BLaER1 treated with 17β-estradiol and CSF1 and Interleukin-3, amounts not matched to agents 10 nM and 100 nM (cell line): ENCODE data around the gene PRICKLE1.

Experiments
- H3K27ac ChIP-seq, 11 experiments: shearing (Covaris generic); formaldehyde crosslinking; 2 replicates each; pipeline ENCODE4 v1.8.1; 2022
- H3K27me3 ChIP-seq, 11 experiments: shearing (Covaris generic); formaldehyde crosslinking; 2 replicates each; pipeline ENCODE4 v1.8.1; 2022
- H3K36me3 ChIP-seq, 11 experiments: shearing (Covaris generic); formaldehyde crosslinking; 2 replicates each; pipeline ENCODE4 v1.8.1; 2022
- H3K4me1 ChIP-seq, 10 experiments: shearing (Covaris generic); formaldehyde crosslinking; 2 replicates each; pipeline ENCODE4 v1.8.1; 2022
- H3K4me2 ChIP-seq, 11 experiments: shearing (Covaris generic); formaldehyde crosslinking; 2 replicates each; pipeline ENCODE4 v1.8.1; 2022
- H3K4me3 ChIP-seq, 10 experiments: shearing (Covaris generic); formaldehyde crosslinking; 2 replicates each; pipeline ENCODE4 v1.8.1; 2022
- H3K9ac ChIP-seq, 11 experiments: shearing (Covaris generic); formaldehyde crosslinking; 2 replicates each; pipeline ENCODE4 v1.8.1; 2022
- H3K9me3 ChIP-seq, 11 experiments: shearing (Covaris generic); formaldehyde crosslinking; replicated peaks in 1 of 11; 2 replicates each; pipeline ENCODE4 v1.8.1; 2022
- H4K20me1 ChIP-seq, 11 experiments: shearing (Covaris generic); formaldehyde crosslinking; 2 replicates each; pipeline ENCODE4 v1.8.1; 2022
- Cebpa-rat ChIP-seq, 11 experiments: shearing (Covaris generic); IDR thresholded peaks; 2 replicates each; pipeline ENCODE4 v1.8.1; 2022

The PRICKLE1 gene

DNA sequence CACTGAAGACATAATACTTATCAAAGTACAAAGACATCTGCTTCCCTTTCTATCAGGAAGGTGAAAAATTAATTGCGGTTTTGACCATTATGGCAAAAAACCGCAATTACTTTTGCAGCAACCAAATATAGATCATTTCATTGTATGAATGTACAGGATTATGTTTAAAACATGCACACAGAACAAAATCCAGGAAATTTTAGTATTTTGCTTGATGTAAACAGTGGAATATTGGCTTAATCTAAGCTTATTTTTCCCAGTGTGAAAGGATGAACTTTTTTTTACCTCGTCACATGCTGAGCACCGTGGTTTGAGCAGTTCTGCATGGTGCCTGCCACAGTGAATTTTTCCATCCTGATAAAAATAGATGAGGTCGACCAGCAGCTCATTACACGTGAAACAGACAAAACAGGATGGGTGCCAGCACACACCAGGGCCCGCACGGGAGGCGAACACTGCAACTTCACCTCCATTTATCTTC is 121.2 kb downstream of the PRICKLE1 start:
- peak overlapping the region in 4 of 11 experiments; percentile 7 to 44 (median 24); a peak in 2 of 22 replicates for H3K27ac ChIP-seq
- H3K4me3 ChIP-seq, result peak overlapping the region in 5 of 10 experiments; percentile 47 to 58 (median 51); a peak in 4 of 20 replicates
- peak overlapping the region; percentile 77 to 98 (median 95) for H3K4me2 ChIP-seq
- no peaks in the 10 kb centered on the region for H3K27me3 ChIP-seq
- H3K9me3 ChIP-seq, result peaks cover 0 to 16% (median 4%) of the 10 kb centered on the region in 11 experiments; a peak in 8 of 22 replicates
- H3K4me1 ChIP-seq, result peaks cover 24 to 60% (median 41%) of the 10 kb centered on the region in 10 experiments
- H3K9ac ChIP-seq, result peak overlapping the region in 4 of 11 experiments; percentile 10 to 40 (median 22); a peak in 2 of 22 replicates
- no peaks in the 10 kb centered on the region for H4K20me1 ChIP-seq
- H3K36me3 ChIP-seq, result peaks cover 2 to 29% (median 21%) of the 10 kb centered on the region in 11 experiments; a peak in 14 of 22 replicates
- no peak for TF ChIP-seq Cebpa-rat (IDR thresholded peaks at IDR 0.05)

DNA sequence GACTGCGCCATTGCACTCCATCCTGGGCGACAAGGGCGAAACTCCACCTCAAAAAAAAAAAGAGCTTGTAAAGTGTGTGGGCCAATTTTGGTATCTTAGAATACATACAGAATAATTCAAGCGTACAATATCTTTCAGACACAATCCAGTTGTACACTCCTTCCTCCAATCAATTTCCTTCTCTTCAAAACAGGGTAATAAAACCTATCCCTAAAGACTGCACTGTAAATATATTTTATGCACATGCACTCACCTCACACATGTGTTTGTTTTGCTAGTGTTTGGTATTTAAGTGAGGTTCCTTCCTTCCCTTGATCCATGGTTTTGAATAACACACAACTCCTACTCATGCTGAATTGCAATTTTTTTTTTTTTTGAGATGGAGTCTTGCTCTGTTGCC is 125.9 kb downstream of the PRICKLE1 start:
- no peak overlapping the region for H3K27ac ChIP-seq
- peaks cover 0 to 16% (median 4%) of the 10 kb centered on the region in 11 experiments; a peak in 8 of 22 replicates for H3K9me3 ChIP-seq
- no peak for TF ChIP-seq Cebpa-rat (IDR thresholded peaks at IDR 0.05)
- peaks cover 2 to 54% (median 21%) of the 10 kb centered on the region in 11 experiments; a peak in 14 of 22 replicates for H3K36me3 ChIP-seq
- no peak overlapping the region for H3K9ac ChIP-seq
- no peak overlapping the region for H3K4me2 ChIP-seq
- no peaks in the 10 kb centered on the region for H4K20me1 ChIP-seq
- H3K4me1 ChIP-seq, result peaks cover 8 to 26% (median 15%) of the 10 kb centered on the region in 10 experiments
- no peaks in the 10 kb centered on the region for H3K27me3 ChIP-seq
- H3K4me3 ChIP-seq, result no peak overlapping the region

DNA sequence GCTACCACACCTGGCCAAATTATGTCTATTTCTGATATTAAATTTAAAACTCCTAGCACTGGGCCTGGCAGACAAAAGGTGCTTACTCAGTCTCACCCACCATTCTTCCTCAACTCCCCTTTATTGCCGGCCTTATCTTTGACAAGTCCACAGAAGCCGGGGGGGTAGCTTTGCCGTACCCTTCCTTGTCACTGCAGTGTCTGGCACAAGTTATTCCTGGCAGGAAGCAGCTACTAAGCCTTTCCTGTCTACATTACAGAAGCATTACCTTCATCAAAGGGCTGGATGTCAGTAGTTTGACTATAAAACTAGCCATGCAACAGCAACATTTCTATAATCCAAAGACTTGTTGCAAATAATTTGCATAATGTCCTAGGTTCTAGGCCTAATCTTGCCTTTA is 127.1 kb downstream of the PRICKLE1 start:
- no peak overlapping the region for H3K4me2 ChIP-seq
- peaks cover 0 to 14% (median 3%) of the 10 kb centered on the region in 10 experiments; a peak in 10 of 20 replicates for H3K4me1 ChIP-seq
- H3K27me3 ChIP-seq, result no peaks in the 10 kb centered on the region
- H3K4me3 ChIP-seq, result no peak overlapping the region
- H3K36me3 ChIP-seq, result peaks cover 2 to 54% (median 21%) of the 10 kb centered on the region in 11 experiments; a peak in 14 of 22 replicates
- H3K9me3 ChIP-seq, result peaks cover 0 to 16% (median 4%) of the 10 kb centered on the region in 11 experiments; a peak in 8 of 22 replicates
- no peak overlapping the region for H3K27ac ChIP-seq
- H4K20me1 ChIP-seq, result no peaks in the 10 kb centered on the region
- TF ChIP-seq Cebpa-rat (IDR thresholded peaks at IDR 0.05), result no peak
- no peak overlapping the region for H3K9ac ChIP-seq

DNA sequence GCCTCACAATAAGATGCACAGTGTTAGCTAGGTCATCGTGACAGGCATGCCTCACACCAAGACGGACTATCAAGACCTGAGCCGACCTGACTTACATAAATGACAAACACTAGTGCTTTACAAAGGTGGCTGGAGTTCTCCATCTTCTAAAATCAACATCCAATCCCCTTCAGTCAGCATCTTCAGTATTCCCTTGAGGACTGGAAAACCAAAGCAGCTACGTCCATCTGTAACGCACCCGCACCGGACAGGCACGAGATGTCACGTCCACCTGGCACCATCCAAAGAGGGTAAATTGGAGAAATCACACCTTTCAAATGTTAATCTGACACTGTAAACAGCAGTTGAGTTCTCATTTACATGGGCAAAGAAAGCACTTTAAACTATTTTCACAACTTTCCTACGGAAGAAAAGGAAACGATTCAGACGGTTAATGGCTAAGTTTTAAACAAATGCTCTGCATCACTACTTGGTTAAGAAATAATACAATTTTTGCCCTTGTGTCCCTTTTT is 130.2 kb downstream of the PRICKLE1 start:
- Histone ChIP-seq H4K20me1 (no peaks in the 10 kb centered on the region), H3K4me2 (no peak overlapping the region), H3K27me3 (no peaks in the 10 kb centered on the region), H3K4me3 (no peak overlapping the region), H3K36me3 (peaks cover 2 to 35% (median 7%) of the 10 kb centered on the region in 11 experiments; a peak in 13 of 22 replicates), H3K4me1 (no peaks in the 10 kb centered on the region), H3K9ac (no peak overlapping the region), H3K9me3 (peaks cover 0 to 4% (median under 1%) of the 10 kb centered on the region in 11 experiments; a peak in 5 of 22 replicates), H3K27ac (no peak overlapping the region)
- TF ChIP-seq Cebpa-rat (IDR thresholded peaks at IDR 0.05), result no peak

DNA sequence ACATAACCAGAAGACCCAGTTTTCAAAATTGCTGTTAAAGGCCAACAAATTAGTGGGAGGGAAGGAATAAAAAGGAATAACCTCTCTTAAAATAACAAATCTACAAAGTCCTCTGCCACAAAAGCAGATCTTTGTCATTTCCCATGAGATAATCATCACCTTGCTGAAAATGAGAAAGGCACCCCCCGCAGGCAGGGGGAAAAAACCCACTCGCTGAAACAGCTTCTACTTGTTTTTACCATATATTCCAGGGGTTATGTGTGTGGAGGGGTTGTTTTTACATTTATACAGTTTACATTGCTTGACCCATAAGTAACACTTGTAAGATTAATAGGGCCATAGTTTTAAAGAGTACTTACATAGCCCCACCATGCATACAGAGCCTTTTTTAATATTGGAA is 131.0 kb downstream of the PRICKLE1 start:
- no peaks in the 10 kb centered on the region for H3K27me3 ChIP-seq
- no peak overlapping the region for H3K9ac ChIP-seq
- peaks cover 0 to 27% (median 0%) of the 10 kb centered on the region in 11 experiments; a peak in 8 of 22 replicates for H3K36me3 ChIP-seq
- H4K20me1 ChIP-seq, result no peaks in the 10 kb centered on the region
- no peak overlapping the region for H3K4me3 ChIP-seq
- no peak overlapping the region for H3K27ac ChIP-seq
- H3K9me3 ChIP-seq, result no peaks in the 10 kb centered on the region
- H3K4me2 ChIP-seq, result no peak overlapping the region
- no peaks in the 10 kb centered on the region for H3K4me1 ChIP-seq
- no peak for TF ChIP-seq Cebpa-rat (IDR thresholded peaks at IDR 0.05)

DNA sequence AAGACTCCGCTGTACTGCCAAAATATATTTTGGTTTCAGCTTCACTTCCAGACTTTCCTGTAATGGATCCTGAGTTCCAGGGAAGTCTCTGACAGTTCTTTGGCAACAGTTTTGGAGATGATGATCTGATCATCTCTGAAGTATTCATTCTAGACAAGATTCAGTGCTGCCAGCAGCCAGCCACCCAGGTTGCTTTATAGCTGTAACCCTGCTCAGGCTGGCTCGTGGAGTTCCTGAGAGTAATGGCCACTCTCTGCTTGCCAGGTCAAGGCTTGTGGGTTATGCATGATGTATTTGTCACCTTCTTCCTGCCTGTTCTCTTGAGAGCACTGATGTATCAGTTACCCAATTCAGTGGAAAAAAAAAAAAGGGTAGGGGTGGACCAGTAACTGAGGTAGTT is 139.3 kb downstream of the PRICKLE1 start:
- Histone ChIP-seq H3K4me1 (peaks cover 0 to 13% (median 9%) of the 10 kb centered on the region in 10 experiments; a peak in 14 of 20 replicates), H4K20me1 (no peaks in the 10 kb centered on the region), H3K27ac (no peak overlapping the region)

DNA sequence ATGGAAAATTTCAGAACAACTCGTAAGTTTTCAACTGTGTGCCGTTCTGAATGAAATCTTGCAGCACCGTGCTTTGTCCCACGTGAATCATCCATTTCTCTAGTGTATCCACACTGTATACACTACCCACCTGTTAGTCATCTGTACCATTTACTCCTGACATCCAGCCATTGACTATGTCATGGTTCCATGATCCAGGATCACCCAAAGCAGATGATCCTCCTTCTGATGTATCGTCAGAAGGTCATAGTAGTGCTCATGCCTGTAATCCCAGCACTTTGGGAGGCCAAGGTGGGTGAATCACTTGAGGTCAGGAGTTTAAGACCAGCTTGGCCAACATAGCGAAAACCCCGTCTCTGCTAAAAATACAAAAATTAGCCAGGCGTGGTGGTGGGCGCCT is 140.7 kb downstream of the PRICKLE1 start:
- Histone ChIP-seq H3K9me3 (peaks cover 0 to 8% (median 5%) of the 10 kb centered on the region in 11 experiments; a peak in 15 of 22 replicates), H3K4me1 (peaks cover 0 to 13% (median 9%) of the 10 kb centered on the region in 10 experiments; a peak in 14 of 20 replicates), H3K27ac (no peak overlapping the region), H4K20me1 (no peaks in the 10 kb centered on the region), H3K27me3 (no peaks in the 10 kb centered on the region), H3K36me3 (peaks cover 50 to 75% (median 62%) of the 10 kb centered on the region in 11 experiments), H3K4me3 (no peak overlapping the region), H3K9ac (no peak overlapping the region), H3K4me2 (no peak overlapping the region)
- TF ChIP-seq Cebpa-rat (IDR thresholded peaks at IDR 0.05), result no peak

More for the DNA sequence above, 139.3 kb downstream of the PRICKLE1 start:
- H3K27me3 ChIP-seq, result no peaks in the 10 kb centered on the region
- TF ChIP-seq Cebpa-rat (IDR thresholded peaks at IDR 0.05), result no peak
- peak overlapping the region in 7 of 11 experiments; percentile 2 to 69 (median 28); a peak in 11 of 22 replicates for H3K4me2 ChIP-seq
- no peak overlapping the region for H3K9ac ChIP-seq
- peaks cover 36 to 61% (median 48%) of the 10 kb centered on the region in 11 experiments for H3K36me3 ChIP-seq
- H3K4me3 ChIP-seq, result no peak overlapping the region
- no peaks in the 10 kb centered on the region for H3K9me3 ChIP-seq

DNA sequence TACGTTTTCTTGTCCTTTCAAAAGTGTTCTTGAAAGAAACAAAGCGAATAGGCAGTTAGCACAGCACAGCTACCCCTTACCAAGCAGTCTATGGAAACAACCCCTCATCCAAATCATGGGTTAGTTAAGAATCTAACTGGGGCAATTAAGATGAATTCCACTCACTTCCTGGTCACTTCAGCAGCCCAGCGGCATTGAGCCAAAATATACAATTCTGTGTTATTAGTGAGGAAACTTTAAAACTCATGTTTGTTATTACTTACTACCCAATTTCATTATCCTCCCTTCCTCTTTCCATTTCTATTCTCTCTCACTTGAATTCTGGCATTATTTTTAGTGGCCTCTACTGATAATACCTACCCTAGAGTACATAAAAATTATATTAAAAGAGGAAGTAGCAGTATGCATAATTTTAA is 142.2 kb downstream of the PRICKLE1 start:
- Histone ChIP-seq H3K27ac (no peak overlapping the region), H3K4me1 (peaks cover 0 to 13% (median 9%) of the 10 kb centered on the region in 10 experiments; a peak in 14 of 20 replicates), H3K27me3 (no peaks in the 10 kb centered on the region), H3K4me3 (no peak overlapping the region), H4K20me1 (no peaks in the 10 kb centered on the region), H3K36me3 (peaks cover 64 to 89% (median 76%) of the 10 kb centered on the region in 11 experiments), H3K9ac (no peak overlapping the region), H3K4me2 (no peak overlapping the region), H3K9me3 (peaks cover 8 to 23% (median 20%) of the 10 kb centered on the region in 11 experiments; a peak in 21 of 22 replicates)
- TF ChIP-seq Cebpa-rat (IDR thresholded peaks at IDR 0.05), result no peak

DNA sequence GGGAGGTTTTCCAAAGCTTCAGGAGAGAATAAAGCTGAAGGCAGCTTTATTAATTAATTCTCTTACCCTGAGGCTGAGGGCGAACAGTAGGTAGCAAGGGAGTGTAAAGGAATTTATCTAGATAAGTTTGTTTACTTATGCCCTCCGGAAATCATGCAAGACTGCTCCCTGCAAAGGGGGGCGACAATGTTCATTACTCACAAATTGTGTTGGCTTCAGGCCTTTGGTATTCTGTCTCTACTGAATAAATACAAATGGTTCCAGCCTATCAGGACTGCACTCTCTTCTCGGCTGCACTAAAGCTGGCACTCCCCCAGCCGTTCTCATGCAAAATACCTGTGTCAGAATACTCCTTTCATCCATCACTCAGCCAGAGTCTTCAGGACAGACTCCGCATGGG is 142.8 kb downstream of the PRICKLE1 start:
- Histone ChIP-seq H3K36me3 (peaks cover 71 to 96% (median 82%) of the 10 kb centered on the region in 11 experiments), H3K4me2 (no peak overlapping the region), H3K27me3 (no peaks in the 10 kb centered on the region), H3K4me3 (no peak overlapping the region), H3K9ac (no peak overlapping the region), H3K9me3 (peaks cover 13 to 29% (median 24%) of the 10 kb centered on the region in 11 experiments; a peak in 21 of 22 replicates), H3K27ac (no peak overlapping the region), H3K4me1 (peaks cover 0 to 13% (median 9%) of the 10 kb centered on the region in 10 experiments; a peak in 14 of 20 replicates), H4K20me1 (no peaks in the 10 kb centered on the region)
- TF ChIP-seq Cebpa-rat (IDR thresholded peaks at IDR 0.05), result no peak
